ENCODE data around the gene MAN1A1. TPM values are rescaled to one million over a fixed set of nuclear protein-coding genes. Genes with fewer than 3 reads are reported as not detected.

MAN1A1 gene
- total RNA-seq, 1 experiment from 2014 or later: 6.8 TPM

- no peak overlapping the region for H3K27ac Mint-ChIP-seq
- H3K9me3 Mint-ChIP-seq: no peaks in the 10 kb centered on the region
- ChIA-PET CTCF (no interaction called here), POLR2A (no interaction called here)
- peaks cover 18% of the 10 kb centered on the region for H3K4me1 Mint-ChIP-seq
- H3K36me3 Mint-ChIP-seq: no peaks in the 10 kb centered on the region
- H3K4me3 Mint-ChIP-seq: no peak overlapping the region
- ATAC-seq: no peak
- no peak for TF ChIP-seq NFYB (CRISPR knock-in tag; conservative IDR thresholded peaks at IDR 0.05; ENCODE audit: low read depth)
- peaks cover 15% of the 10 kb centered on the region for H3K27me3 Mint-ChIP-seq (ENCODE audit: low read depth)
- no peak for DNase-seq (ENCODE audit: low spot score)
These were observed 4.1 kb upstream of the MAN1A1 start for GRCh38 chr6:119353696-119354095.

- H3K27ac Mint-ChIP-seq: no peak overlapping the region
- no peak overlapping the region for H3K4me3 Mint-ChIP-seq
- CTCF ChIA-PET: no interaction called here
- H3K9me3 Mint-ChIP-seq: no peaks in the 10 kb centered on the region
- H3K27me3 Mint-ChIP-seq (ENCODE audit: low read depth): peaks cover 30% of the 10 kb centered on the region
- POLR2A ChIA-PET: no interaction called here
- no peak for TF ChIP-seq GABPB1 (CRISPR knock-in tag; IDR thresholded peaks at IDR 0.05)
- no peak for TF ChIP-seq ZNF423 (CRISPR knock-in tag; IDR thresholded peaks at IDR 0.05)
- TF ChIP-seq OVOL2 (CRISPR knock-in tag; IDR thresholded peaks at IDR 0.05; ENCODE audit: borderline replicate concordance): no peak
- no peak for TF ChIP-seq FOXJ3 (CRISPR knock-in tag; IDR thresholded peaks at IDR 0.05; ENCODE audit: borderline replicate concordance)
- TF ChIP-seq ZNF317 (CRISPR knock-in tag; IDR thresholded peaks at IDR 0.05; ENCODE audit: borderline replicate concordance, low read depth): no peak
- TF ChIP-seq ELF4 (CRISPR knock-in tag; IDR thresholded peaks at IDR 0.05; ENCODE audit: low read depth): no peak
- no peak for TF ChIP-seq FOXP4 (CRISPR knock-in tag; IDR thresholded peaks at IDR 0.05)
- no peak for TF ChIP-seq E2F5 (CRISPR knock-in tag; IDR thresholded peaks at IDR 0.05)
- TF ChIP-seq ZNF671 (CRISPR knock-in tag; IDR thresholded peaks at IDR 0.05): no peak
- TF ChIP-seq STAT6 (CRISPR knock-in tag; conservative IDR thresholded peaks at IDR 0.05; ENCODE audit: low read depth): no peak
- DNase-seq (ENCODE audit: low spot score) (no peak), ATAC-seq (no peak)
- H3K36me3 Mint-ChIP-seq: no peaks in the 10 kb centered on the region
- H3K4me1 Mint-ChIP-seq: peaks cover 30% of the 10 kb centered on the region
These were observed 2.4 kb upstream of the MAN1A1 start for GRCh38 chr6:119352001-119352400.

- H3K9me3 Mint-ChIP-seq: no peaks in the 10 kb centered on the region
- POLR2A ChIA-PET: interaction anchor here (1.2 kb wide), 1 partner anchor 42 kb away, joined by 3 read pairs; no protein-coding TSS in a partner anchor
These were observed 1.4 kb upstream of the MAN1A1 start for GRCh38 chr6:119350952-119351372.

More at GRCh38 chr6:119350952-119351372, 1.4 kb upstream of the MAN1A1 start:
- Mint-ChIP-seq H3K4me1 (peaks cover 38% of the 10 kb centered on the region), H3K27ac (no peak overlapping the region), H3K4me3 (peak overlapping the region; percentile 80), H3K27me3 (ENCODE audit: low read depth) (peaks cover 36% of the 10 kb centered on the region), H3K36me3 (no peaks in the 10 kb centered on the region)
- no peak for TF ChIP-seq NFYB (CRISPR knock-in tag; conservative IDR thresholded peaks at IDR 0.05; ENCODE audit: low read depth)
- TF ChIP-seq ZNF425 (CRISPR knock-in tag; conservative IDR thresholded peaks at IDR 0.05): no peak
- no peak for TF ChIP-seq TP53 (CRISPR knock-in tag; IDR thresholded peaks at IDR 0.05)
- TF ChIP-seq ZNF396 (CRISPR knock-in tag; IDR thresholded peaks at IDR 0.05; ENCODE audit: borderline replicate concordance): no peak
- CTCF ChIA-PET: interaction anchor here (1.1 to 1.9 kb wide), 4 partner anchors 18 to 388 kb away, joined by 4 to 7 read pairs (median 6); no protein-coding TSS in a partner anchor
- no peak for DNase-seq (ENCODE audit: low spot score)
- ATAC-seq: no peak
